DND-41 (cell line): ENCODE data around the gene PKHD1.

Experiments used
- CTCF ChIP-seq: IDR thresholded peaks from 2 replicates; pipeline ENCODE4 v1.5.1; 2012; ENCODE audit warnings: borderline replicate concordance, low read length, moderate library complexity, mild to moderate bottlenecking; ENCODE audit not compliant: poor library complexity, severe bottlenecking; ENCODE audit errors: extremely low read depth
- EZH2 ChIP-seq: IDR thresholded peaks from 3 replicates; pipeline ENCODE4 v1.6.1; 2012; ENCODE audit warnings: borderline replicate concordance, low read depth, mild to moderate bottlenecking, moderate library complexity, low read length, inconsistent platforms; ENCODE audit not compliant: severe bottlenecking

GRCh38 chr6:51684038-51684437, 403.4 kb downstream of the PKHD1 start:
- peak; percentile 7 for TF ChIP-seq CTCF
- no peak for TF ChIP-seq EZH2
